OCI-LY3 (cell line): ENCODE data around the gene TPRX1.

Source experiments
- CTCF ChIP-seq: fragments of 200-600, 300-600 bp; sonication (generic); IDR thresholded peaks from 2 replicates; pipeline ENCODE4 v1.5.1; 2014; ENCODE audit warnings: antibody characterized with exemption, low read length, low read depth
- EZH2phosphoT487 ChIP-seq: fragments of 200-600 bp; shearing (Covaris generic); IDR thresholded peaks from 2 replicates; pipeline ENCODE4 v1.6.1; 2018; ENCODE audit warnings: antibody characterized with exemption, mixed run types, low read depth

GRCh38 chr19:47756953-47757608 lies 47.3 kb downstream of the TPRX1 start:
- TF ChIP-seq CTCF (no peak), EZH2phosphoT487 (no peak)
